ENCODE results near the gene ZNF275. TPM values are rescaled to one million over a fixed set of nuclear protein-coding genes. Genes with fewer than 3 reads are reported as not detected.
A peak's percentile ranks its signal among the peaks of the same experiment; 100 is the strongest.

ZNF275 gene
- total RNA-seq, 4 donors from 2014 or later = 8.2 to 16.4 (median 12.1) TPM

- WGBS, 2 donors = 13 to 18% methylated on average over 11 to 12 of the region's 16 CpGs
- no peak for TF ChIP-seq CTCF (IDR thresholded peaks at IDR 0.05)
- no peak for TF ChIP-seq POLR2A (IDR thresholded peaks at IDR 0.05)
- intact Hi-C loops (cut with DNase I) = no loop called here
Observed at GRCh38 chrX:153334654-153335295, 822 bp downstream of the ZNF275 start.

GRCh38 chrX:153336121-153336894, 2.4 kb downstream of the ZNF275 start:
- TF ChIP-seq POLR2A (IDR thresholded peaks at IDR 0.05) (no peak), CTCF (IDR thresholded peaks at IDR 0.05) (no peak)
- no peak overlapping the region for H3K4me3 ChIP-seq (replicated peaks in 1 of 3)
- no peak overlapping the region for H3K27ac ChIP-seq
- no peaks in the 10 kb centered on the region for H3K9me3 ChIP-seq
- intact Hi-C loops (cut with DNase I) = no loop called here
- no peak for DNase-seq
- 86 to 88% methylated on average over 7 to 11 of the region's 11 CpGs for WGBS, 2 donors
- H3K27me3 ChIP-seq = no peaks in the 10 kb centered on the region
- no peaks in the 10 kb centered on the region for H3K36me3 ChIP-seq
- peaks cover 5 to 7% of the 10 kb centered on the region in 2 donors for H3K4me1 ChIP-seq

More at GRCh38 chrX:153334654-153335295, 822 bp downstream of the ZNF275 start:
- DNase-seq = no peak
- H3K4me1 ChIP-seq = peaks cover 5 to 7% of the 10 kb centered on the region in 2 donors
- peak overlapping the region in 2 of 3 donors; percentile 44 to 55 for H3K4me3 ChIP-seq (replicated peaks in 1 of 3)
- H3K36me3 ChIP-seq = no peaks in the 10 kb centered on the region
- H3K9me3 ChIP-seq = no peaks in the 10 kb centered on the region
- no peak overlapping the region for H3K27ac ChIP-seq
- H3K27me3 ChIP-seq = no peaks in the 10 kb centered on the region

- Histone ChIP-seq H3K9me3 (no peaks in the 10 kb centered on the region), H3K4me3 (replicated peaks in 1 of 3) (no peak overlapping the region), H3K36me3 (no peaks in the 10 kb centered on the region), H3K27me3 (no peaks in the 10 kb centered on the region), H3K4me1 (peaks cover 5 to 7% of the 10 kb centered on the region in 2 donors), H3K27ac (no peak overlapping the region)
- intact Hi-C loops (cut with DNase I) = no loop called here
- WGBS, 2 donors = 95 to 97% methylated on average over 5 of the region's 5 CpGs
- no peak for DNase-seq
- no peak for TF ChIP-seq CTCF (IDR thresholded peaks at IDR 0.05)
- TF ChIP-seq POLR2A (IDR thresholded peaks at IDR 0.05) = no peak
Observed at GRCh38 chrX:153336988-153337387, 3.0 kb downstream of the ZNF275 start.

- no peaks in the 10 kb centered on the region for H3K27me3 ChIP-seq
- no peak overlapping the region for H3K27ac ChIP-seq
- intact Hi-C loops (cut with DNase I) = no loop called here
- TF ChIP-seq CTCF (IDR thresholded peaks at IDR 0.05) = no peak
- TF ChIP-seq POLR2A (IDR thresholded peaks at IDR 0.05) = no peak
- no peaks in the 10 kb centered on the region for H3K36me3 ChIP-seq
- H3K4me1 ChIP-seq = peaks cover 5 to 7% of the 10 kb centered on the region in 2 donors
- H3K4me3 ChIP-seq (replicated peaks in 1 of 3) = no peak overlapping the region
- no peak for DNase-seq
- no peaks in the 10 kb centered on the region for H3K9me3 ChIP-seq
- 85 to 92% methylated on average over 5 to 7 of the region's 7 CpGs for WGBS, 2 donors
Observed at GRCh38 chrX:153338836-153339235, 4.9 kb downstream of the ZNF275 start.

GRCh38 chrX:153339662-153340061, 5.7 kb downstream of the ZNF275 start:
- Histone ChIP-seq H3K4me3 (replicated peaks in 1 of 3) (no peak overlapping the region), H3K36me3 (no peaks in the 10 kb centered on the region), H3K9me3 (no peaks in the 10 kb centered on the region), H3K27ac (no peak overlapping the region), H3K4me1 (peaks cover 5% of the 10 kb centered on the region in 2 donors), H3K27me3 (no peaks in the 10 kb centered on the region)
- intact Hi-C loops (cut with DNase I) = no loop called here
- TF ChIP-seq POLR2A (IDR thresholded peaks at IDR 0.05) (no peak), CTCF (IDR thresholded peaks at IDR 0.05) (no peak)
- WGBS, 2 donors = 90 to 100% methylated on average over 3 to 4 of the region's 4 CpGs
- DNase-seq = no peak
